Measurements from ENCODE around the gene PSMD7.

The PSMD7 gene

DNA sequence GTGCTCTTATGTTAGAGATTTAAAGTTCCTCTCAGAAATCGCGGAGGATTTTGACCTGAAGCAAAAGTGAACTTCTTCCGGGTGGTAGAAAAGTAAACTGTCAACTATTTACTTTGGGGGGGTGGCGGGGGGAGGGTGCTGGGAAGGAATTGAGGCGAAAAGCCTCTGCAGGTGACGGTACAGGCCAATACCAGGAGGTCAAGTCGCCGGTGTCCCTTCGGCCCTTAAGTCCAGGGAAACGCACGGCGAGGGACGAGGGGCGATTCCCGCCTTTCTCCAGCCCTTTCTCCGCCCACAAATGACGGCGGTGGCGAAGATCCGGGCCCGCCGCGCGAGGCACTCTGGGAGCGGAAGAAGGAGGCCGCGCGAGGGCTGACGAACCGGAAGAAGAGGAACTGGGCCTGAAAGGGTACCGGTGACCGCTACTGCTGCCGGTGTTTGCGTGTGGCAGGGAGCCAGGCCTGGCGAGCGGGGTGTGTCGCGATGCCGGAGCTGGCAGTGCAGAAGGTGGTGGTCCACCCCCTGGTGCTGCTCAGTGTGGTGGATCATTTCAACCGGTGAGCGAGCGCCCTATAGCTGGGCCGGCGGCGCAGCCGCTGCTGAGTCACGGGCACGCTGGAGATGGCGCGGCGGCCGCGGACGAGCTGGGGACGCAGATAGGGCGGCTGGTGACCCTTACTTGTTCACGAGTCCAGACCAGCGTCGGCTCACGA is at the start of gene PSMD7:
Gene PSMD7 (plus strand): TSS at position 383 of the 713 bp plus-strand sequence. CDS start 101 bp downstream, at position 484.
- DNase-seq (ENCODE audit: low spot score), result peak; percentile 92

DNA sequence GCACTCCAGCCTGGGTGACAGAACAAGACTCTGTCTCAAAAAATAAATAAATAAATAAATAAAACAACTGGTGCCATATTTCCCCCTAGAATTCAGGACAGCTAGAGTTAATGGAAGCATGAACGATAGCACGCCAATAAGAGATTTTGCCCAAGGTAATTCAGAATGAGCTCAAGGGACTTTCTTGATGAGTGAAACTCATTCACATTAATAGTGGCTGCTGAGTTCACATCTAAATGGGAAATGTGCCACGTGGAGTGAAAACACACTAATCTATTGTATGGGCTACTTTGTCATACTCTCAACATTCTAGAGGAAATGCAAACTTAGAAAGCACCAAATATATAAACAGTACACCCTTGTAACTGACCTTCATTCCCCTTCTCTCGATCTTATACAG is 47.4 kb upstream of the PSMD7 start:
- DNase-seq (ENCODE audit: low spot score), result no peak

DNA sequence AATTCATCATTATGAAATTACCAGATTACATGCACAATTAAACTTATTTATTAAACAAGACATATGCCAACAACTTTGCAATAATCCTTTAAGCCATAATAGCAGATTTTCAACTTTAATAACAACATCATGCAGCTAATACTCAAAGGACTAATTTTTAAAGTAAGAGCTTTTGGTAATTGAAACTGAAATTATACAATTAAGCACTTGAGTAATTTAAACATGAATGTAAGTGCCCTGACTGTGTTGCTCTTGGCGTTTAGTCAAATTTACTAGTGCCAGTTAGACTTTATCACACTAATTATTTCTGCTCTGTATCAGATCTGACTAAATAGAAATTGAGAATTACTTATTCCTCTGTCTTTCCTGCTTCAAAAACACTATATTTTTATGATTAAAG is 46.8 kb upstream of the PSMD7 start:
- DNase-seq (ENCODE audit: low spot score), result no peak

DNA sequence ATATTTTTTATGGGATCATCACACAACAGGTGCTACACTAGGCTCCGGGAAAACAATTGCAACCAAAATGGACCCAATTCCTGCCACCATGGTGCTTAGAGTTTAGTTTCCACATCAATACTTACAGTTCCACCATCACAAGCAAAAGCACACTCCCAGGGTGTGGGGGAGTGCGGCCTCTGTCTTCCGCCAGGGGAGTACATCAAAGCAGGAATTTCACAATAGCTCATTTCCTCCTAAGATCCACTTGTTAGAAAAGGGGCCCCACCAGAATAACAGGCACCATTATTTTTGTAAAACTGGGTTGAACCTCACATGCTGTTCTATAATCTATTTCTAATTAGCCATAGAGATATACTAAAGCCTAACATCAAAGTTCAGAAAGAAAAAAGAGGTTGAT is 44.3 kb upstream of the PSMD7 start:
- no peak for DNase-seq (ENCODE audit: low spot score)

DNA sequence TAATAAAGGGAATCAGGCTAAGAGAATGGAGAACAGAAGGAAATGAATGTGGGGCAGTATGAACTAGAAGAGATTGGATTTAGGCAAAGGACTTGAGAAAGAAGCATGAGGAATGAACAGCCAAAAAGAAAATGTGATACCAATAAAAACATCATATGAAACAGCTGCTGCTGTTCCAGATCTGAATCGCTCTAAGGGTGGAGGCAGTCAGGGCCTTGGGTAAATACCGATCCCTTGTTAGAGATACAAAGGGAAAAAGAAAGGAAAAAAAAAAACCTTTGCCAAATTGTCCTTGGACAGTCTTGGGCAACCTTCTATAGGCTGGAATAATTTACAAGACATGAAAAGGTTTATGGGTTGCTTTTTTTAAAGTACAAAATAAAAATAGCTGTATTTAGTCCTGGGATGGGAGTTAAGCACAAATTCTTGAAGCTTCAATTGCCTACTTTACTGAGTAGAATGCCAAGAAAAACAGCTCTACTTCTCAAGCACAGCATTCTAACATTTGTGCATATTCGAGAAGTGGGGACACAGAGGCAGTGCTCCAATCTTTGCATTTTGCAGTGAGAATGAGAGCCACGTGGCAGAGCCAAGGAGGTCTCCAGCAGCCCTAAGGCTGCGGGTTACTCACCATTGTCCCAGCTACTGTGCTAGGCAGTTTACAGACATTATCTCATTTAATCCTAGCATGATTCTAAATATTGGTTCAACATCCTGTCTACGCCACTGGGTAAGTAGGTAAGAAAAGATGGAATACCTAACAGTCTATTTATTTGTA is 43.3 kb upstream of the PSMD7 start:
- no peak for DNase-seq (ENCODE audit: low spot score)

DNA sequence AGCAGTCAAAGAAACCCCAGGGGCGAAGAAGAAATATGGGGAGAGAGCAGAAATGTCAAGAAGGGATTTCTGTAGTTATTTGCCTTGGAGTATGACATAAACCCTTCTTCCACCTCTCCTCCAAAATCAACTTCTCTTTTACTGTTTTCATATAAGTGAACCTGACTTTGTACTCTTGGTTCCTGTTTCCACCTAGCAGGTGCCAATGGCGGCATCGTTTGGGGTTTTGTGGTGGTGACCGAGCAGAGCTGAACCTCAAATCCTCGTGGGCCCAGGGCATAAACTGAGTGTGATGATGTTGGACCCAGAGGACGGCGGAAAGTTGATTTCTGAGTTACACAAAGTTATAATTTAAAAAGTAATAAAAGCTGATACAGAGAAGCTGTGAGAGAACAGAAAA is 39.6 kb upstream of the PSMD7 start:
- no peak for DNase-seq (ENCODE audit: low spot score)

DNA sequence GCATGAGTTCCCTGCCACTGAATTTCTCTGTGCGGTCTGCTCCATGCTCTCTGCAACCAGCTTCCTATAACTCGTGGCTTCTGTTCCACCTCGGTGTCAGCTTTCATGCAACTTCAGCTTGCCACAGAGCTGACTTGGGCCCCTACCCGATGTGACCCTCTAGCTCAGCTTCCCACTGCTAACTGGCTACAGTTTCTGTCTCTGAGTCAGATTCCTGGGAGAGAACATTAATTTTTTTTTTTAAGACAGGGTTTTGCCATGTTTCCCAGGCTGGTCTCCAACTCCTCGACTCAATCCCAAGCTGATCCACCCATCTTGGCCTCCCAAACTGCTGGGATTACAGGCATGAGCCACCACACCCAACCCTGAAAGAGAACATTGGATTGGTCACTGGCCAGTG is 35.5 kb upstream of the PSMD7 start:
- DNase-seq (ENCODE audit: low spot score), result no peak

DNA sequence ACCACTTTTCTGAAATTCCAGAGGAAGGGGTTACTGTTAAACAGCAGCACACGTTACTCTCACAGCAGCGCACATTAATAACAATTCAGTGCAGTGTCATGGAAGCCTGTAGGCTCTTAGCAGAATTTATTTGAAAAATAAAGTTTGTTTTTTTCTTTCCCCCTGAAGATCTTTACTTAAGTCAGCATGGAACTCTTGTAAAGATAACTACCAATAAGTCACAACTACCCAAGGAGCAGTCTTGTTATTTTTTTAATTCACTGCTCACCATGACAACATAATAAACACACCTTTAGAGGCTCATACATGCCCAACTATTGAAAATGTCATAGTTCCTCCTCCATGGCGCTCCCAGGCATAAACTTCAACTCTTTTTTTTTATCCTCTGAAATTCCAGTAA is 31.8 kb upstream of the PSMD7 start:
- DNase-seq (ENCODE audit: low spot score), result no peak

DNA sequence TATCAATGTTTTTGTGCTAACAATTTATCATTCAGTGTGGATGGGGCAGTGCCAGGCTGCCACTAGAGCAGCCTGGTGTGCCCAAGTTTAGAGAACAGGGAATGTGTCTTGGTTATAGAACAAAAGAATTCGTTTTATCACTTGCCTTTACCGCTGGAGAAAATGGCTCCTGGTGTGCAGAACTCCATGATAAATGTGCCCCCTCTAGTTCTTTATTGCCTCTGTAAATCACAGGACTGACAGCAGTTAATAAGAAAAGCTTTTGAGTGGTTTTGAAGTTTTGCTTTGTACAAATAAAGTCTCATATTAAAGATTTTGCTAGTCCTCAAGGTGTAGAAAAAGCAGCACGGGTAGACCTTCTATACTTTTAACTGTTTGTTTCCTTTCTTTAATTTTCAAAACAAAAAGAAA is 28.2 kb upstream of the PSMD7 start:
- DNase-seq (ENCODE audit: low spot score), result no peak

DNA sequence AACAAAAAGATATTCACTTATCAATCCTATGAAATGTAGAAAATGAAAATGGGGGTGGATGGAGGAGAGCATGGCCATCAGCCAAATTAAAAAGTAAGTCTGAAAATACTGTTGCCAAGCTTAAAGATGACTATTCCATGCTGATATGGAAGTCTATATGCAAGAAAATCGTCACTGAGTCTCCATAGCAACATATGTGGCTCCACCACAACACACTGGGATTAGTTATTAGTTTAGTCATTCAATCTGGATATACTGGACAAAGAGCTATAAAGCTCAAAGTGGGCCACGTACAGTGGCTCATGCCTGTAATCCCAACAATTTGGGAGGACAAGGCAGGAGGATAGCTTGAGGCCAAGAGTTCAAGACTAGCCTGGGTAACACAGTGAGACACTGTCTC is 24.7 kb upstream of the PSMD7 start:
- no peak for DNase-seq (ENCODE audit: low spot score)

DNA sequence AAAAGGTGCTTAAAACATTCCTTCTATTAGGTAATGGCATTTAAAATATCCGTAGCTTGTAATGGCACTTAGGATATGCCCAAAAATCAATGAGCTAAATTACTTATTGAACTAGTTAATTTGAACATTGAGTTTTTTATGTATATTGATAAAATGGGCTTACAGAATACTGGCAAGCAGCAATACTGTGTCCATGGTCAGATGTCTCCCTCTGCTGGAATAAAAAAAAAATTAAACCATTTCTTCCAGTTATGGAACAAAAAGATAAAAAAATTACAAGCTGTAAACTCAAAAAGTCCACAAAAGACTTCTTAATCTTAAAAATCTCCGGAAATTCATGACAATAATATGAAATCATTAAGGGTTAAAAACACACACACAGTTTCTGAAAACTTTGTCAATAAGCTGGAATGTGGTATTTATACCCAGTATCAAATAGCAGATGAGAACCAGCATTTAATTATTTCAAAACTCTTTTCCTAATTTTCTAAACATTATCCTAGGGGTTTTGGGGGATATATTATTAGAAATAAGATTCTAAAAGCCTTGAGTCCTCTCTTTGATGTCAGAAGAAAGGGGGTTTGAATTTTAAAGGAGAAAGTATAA is 21.5 kb upstream of the PSMD7 start:
- no peak for DNase-seq (ENCODE audit: low spot score)

DNA sequence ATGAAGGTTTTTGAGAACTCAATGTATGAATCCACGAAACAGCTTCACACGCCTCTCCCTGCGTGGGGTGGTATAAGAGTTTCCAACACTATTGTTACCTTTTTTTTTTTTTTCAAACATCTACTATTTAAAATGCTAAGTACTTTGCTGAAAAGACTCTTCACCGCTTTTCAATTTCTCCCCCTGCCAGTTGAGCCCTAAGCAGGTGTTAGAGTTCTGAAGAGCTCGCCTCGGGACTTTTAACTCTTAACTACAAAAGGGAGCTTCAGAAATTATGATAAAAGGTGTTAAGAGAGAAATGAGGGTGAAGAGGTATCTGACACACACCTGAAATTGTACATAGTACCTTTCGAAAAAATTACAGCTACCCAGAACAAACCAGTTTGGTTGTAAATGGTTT is 20.9 kb upstream of the PSMD7 start:
- DNase-seq (ENCODE audit: low spot score), result no peak

DNA sequence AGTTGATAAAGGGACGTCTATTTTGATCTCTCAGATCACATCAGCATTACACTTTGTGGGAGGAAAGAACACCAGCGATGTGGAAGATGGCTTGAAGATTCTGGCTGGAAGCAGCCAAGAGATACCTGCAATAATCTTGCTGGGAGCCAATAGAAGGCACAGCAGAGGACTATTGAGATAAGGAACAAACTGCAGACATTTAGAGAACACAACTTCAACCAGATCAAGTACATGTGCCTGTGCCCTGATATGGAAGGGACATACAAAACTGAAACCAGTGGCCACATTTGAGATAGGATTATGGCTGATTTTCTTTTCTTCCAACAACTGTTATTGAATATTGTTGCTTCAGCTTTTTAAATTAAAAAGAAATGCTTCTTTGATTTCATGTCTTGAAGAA is 18.6 kb upstream of the PSMD7 start:
- DNase-seq (ENCODE audit: low spot score), result no peak

DNA sequence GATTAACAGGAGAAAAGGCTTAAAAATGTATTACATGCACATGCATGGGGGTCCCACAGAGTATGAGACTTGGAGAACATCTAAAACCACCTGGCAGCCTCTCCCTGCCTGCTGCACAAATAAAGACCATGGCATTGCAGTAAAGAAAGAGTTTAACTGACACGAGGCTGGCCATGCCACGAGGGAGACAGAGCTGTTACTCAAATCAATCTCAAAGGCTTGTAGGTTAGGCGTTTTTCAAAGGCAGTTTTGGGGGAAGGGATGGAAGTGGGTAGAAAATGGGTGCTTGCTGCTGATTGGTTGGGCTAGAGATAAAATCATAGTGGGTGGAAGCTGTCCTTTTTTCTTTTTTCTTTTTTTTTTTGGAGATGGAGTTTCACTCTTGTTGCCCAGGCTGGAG is 17.3 kb upstream of the PSMD7 start:
- no peak for DNase-seq (ENCODE audit: low spot score)

DNA sequence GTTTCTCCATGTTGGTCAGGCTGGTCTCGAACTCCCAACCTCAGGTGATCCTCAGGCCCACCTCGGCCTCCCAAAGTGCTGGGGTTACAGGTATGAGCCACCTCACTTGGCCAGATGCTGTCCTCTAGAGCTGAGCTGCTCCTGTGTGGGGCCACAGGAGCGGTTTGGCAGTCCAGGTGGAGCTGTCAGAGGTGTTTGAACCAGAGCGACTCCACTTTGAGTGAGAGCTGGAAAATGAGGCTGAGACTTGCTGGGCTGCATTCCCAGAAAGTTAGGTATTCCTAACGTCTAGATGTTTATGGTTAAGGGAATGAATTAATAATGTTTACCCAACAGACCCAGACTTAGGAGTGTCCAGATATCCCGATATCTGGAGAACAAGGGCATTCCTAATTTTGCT is 16.8 kb upstream of the PSMD7 start:
- DNase-seq (ENCODE audit: low spot score), result no peak

DNA sequence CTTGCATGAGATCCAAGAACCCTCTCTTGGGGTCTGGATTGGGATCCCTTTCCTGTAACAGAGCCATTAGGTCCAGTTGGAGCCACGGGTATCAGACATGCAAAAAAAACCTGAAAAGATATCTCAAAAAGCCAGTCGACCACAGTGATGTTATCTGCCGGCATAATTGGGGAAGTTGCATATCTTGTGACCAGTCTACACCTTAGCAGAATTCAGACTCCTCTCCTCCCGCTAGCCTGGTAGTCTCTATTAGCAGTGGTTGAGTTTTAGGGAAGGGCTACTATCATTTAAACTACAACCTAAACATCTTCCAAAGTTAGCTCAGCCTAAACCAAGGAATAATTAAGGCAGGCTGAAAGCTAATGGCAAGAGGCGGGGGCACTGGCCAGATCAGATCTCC is 16.2 kb upstream of the PSMD7 start:
- DNase-seq (ENCODE audit: low spot score), result no peak

DNA sequence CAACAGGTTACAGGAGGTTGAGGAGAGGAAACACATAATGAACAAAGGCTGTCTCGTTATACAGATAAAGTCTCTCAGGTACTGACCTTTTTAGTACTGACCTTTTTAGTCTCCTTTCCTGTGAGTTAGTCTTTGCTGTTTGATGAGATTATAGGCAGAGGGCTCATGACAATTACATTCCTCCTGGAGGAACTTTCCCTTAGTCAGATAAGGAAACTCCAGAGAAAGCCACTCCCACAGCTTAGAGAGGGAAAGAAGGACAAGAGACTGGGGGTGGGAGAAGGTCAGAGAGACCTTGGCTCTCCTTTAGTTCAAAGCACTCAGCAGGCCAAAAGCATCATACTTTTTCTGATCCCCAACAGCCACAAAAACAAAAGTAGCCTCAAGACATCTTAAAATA is 15.3 kb upstream of the PSMD7 start:
- DNase-seq (ENCODE audit: low spot score), result no peak

DNA sequence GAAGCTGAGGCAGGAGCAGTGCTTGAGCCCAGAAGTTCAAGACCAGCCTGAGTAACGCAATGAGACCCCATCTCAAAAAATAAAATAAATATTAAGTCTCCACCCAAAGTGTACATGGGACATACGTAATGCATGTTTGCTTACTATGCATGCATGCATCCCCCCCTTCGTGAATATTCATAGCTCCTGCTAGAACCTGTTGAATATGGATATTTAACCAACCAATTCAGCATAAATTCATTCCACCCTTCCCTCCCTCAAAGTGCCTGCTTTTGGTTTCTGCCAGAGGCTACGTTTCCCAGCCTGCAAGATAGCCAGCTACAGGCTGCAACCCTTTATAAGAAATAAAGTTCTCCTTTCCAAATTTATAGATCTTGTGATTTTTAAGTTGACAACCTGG is 12.9 kb upstream of the PSMD7 start:
- DNase-seq (ENCODE audit: low spot score), result no peak

DNA sequence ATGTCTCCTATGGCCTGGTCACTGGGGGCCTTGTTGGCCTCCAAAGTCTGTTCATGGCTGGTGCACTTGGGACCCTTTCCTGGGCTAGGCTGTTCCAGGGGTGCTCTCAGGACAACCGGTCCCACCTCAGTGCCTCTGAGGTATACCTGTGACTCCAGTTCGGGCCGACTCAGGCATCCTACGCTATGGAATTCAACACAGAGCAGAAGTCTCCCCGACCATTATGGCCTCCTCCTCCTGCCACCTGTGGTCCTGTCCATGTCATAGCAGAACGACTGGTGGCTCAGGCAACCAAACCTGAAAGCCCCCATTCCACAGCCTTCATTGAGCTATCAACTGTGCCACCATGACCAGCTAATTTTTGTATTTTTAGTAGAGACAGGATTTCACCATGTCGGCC is 8.5 kb upstream of the PSMD7 start:
- DNase-seq (ENCODE audit: low spot score), result no peak

DNA sequence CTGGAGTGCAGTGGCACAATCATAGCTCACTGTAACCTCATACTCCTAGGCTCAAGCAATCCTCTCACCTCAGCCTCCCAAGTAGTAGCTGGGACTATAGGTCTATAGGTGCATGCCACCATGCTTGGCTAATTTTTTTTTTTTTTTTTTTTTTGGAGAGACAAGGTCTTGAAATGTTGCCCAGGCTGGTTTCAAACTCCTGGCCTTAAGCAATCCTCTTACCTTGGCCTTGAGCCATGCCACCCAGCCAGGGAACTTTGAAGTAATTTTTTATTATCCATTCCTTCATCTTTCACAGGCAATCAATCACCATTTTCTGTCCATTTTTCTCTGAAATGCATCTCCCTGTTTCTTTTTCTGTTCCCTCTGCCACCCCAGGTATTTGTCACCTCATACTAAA is 6.3 kb upstream of the PSMD7 start:
- DNase-seq (ENCODE audit: low spot score), result no peak

DNA sequence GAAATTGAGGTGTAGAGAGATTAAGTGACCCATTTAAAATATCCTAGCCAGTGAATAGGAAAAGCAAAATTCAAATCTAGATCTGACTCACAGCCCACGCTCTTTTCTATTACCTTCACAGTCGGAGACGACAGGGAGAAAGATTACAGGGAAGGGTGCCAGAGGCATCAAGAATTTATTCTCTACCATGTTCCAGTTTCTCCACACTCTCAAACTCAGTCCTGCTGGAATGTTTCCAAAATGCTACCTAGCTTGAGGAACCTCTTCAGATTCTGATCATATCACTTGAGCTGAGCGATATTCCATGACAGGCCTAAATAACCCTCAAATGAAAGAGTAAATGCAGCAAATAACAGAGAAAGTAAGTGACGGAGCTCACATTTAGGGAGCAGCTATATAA is 5.4 kb upstream of the PSMD7 start:
- DNase-seq (ENCODE audit: low spot score), result no peak

DNA sequence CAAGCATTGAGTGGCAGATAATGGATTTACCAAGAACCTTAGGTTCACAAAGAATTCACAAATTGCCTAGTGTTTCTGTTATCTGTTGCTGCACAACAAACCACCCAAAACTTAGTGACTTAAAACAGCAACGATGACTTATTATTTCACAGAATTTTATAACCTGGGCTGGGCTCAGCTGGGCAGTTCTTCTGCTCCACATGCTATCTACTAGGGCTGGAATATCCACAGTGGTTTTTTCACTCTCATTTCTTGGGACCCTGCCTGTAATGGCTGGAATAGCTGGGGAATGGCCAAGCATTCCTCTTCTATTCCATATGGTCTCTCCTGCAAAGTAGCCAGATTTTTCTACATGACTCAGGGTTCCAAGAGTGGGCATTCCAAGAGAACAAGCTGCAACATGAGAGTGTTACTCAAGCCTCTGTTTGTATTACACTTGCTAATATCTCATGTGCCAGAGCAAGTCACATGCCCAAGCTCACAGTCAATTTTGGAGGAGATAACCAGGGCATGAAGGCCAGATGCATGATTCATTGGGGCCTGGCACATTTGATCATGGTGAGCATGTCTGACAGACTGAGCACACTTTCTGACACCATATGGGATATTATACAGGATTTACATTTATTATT is 4.9 kb upstream of the PSMD7 start:
- no peak for DNase-seq (ENCODE audit: low spot score)

DNA sequence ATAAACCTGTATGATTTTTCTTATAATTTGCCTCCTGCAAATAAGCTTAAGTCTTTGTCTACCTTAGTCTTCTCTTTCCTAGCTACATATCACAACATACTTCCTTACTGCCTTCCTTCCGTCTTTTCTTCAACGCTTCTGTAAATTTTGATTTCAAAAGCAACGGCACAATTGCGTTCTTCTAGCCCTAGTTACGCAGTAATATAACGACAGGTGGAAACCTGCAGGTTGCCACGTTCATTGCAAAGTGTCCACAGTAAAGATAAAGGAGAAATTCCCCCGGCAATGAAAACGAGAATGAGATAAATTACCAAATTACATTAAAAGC is 546 bp upstream of the PSMD7 start:
- no peak for DNase-seq (ENCODE audit: low spot score)

All from putamen (tissue), 1 donor.